GM19023 (cell line): ENCODE results near the gene GMPR2.
"Not testable (repeated sequence)": the region's sequence is repeated elsewhere in the genome, so short reads cannot be mapped to it uniquely, and the experiment has no call there.

ENCODE experiments used
- ATAC-seq: cut with Tn5 transposase; IDR thresholded peaks from one replicate; pipeline ENCODE4 v1.9.1; 2021; ENCODE audit warnings: mild to moderate bottlenecking, moderate library complexity; ENCODE audit not compliant: unreplicated experiment

Gene GMPR2

DNA sequence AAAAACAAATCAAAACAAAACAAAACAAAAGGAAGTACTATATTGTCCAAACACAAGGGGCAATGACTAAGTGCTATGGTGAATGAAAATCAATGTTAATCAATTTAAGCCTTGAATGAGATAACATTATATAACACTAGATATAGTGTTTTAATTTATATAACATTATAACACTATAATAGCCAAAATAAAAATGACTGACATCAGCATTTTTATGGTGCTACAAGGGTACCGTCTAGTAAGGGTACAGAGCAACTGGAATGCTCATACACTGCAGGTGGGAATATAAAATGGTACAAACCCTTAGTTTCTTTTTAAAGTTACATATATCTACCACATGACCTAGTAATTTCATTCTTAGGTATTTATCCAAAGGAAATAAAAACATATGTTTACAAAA, 6.3 kb upstream of the GMPR2 start:
- no peak for ATAC-seq

GRCh38 chr14:24228902-24229301, 3.8 kb upstream of the GMPR2 start:
- no peak for ATAC-seq

GRCh38 chr14:24231263-24232120, 1.2 kb upstream of the GMPR2 start:
- peak; percentile 3 for ATAC-seq

GRCh38 chr14:24232121-24232644, 546 bp upstream of the GMPR2 start, which contains the start of gene NEDD8:
TSS of gene NEDD8 (minus strand) at chr14:24232367. CDS start at chr14:24232267, 100 bp downstream.
- ATAC-seq, result peak; percentile 72

DNA sequence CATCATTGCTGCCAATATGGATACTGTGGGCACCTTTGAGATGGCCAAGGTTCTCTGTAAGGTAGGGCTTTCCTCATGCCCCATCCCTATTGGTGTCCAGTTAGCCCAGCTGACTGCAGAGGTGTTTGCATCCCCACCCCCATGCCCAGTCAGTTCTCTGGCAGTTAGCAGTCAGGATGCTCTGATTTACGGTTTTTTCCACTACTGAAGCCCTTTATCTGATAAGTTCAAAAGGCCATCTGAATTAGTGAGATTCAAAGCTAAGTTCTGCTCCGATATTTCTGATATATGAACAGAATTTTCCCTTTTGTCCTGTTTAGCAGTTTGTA, 773 bp downstream of the GMPR2 start:
- no peak for ATAC-seq

GRCh38 chr14:24234095-24235005, 1.6 kb downstream of the GMPR2 start:
- ATAC-seq, result no peak

GRCh38 chr14:24235804-24236688, 3.3 kb downstream of the GMPR2 start:
- ATAC-seq, result no peak

DNA sequence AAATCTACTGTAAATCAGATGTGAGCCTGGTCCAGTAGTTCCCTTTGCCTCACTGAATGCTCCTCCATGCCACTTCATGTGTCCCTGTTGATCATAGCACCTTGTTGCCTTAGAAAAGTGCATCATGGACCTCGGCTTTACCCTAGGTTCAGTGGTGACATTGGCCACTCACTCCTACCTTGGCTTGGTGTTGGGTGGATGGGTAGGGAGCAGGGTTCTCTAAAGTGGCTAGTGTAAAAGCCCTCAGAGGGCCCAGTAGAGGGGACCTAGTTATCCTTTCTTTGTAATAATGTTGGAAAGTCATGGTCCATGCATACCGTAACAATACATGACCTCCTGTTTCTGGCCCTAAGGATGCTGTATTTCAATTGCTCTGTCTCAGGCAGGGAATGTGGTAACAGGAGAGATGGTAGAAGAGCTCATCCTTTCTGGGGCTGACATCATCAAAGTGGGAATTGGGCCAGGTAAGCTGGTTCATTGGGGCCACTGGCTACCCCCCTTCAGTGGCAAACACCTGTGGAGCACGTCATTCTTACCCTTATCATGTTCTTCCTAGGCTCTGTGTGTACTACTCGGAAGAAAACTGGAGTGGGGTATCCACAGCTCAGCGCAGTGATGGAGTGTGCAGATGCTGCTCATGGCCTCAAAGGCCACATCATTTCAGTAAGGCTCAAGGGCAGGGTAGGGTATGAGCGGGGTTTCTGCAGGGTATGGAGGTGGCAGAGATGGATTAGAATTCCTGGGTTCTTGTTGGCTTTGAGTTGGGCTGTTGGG, 4.1 kb downstream of the GMPR2 start:
- ATAC-seq, result no peak

- ATAC-seq, result no peak
Observed at GRCh38 chr14:24237463-24237955, 4.8 kb downstream of the GMPR2 start.

DNA sequence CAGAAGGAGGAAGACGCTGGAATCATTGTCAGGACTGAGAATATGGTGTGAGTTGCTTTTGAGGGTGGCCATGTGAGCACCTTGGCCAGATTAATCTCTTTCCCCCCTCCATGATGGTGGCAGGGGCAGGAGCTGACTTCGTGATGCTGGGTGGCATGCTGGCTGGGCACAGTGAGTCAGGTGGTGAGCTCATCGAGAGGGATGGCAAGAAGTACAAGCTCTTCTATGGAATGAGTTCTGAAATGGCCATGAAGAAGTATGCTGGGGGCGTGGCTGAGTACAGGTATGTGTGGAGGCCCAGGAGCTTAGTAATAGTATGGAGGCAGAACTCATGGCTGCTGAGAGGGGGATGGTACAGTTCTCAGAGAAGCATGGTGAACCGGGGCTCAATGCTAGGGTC, 5.4 kb downstream of the GMPR2 start:
- no peak for ATAC-seq

- no peak for ATAC-seq
Observed at GRCh38 chr14:24238527-24239037, 5.9 kb downstream of the GMPR2 start.

GRCh38 chr14:24240110-24240918, 7.6 kb downstream of the GMPR2 start:
- no peak for ATAC-seq

DNA sequence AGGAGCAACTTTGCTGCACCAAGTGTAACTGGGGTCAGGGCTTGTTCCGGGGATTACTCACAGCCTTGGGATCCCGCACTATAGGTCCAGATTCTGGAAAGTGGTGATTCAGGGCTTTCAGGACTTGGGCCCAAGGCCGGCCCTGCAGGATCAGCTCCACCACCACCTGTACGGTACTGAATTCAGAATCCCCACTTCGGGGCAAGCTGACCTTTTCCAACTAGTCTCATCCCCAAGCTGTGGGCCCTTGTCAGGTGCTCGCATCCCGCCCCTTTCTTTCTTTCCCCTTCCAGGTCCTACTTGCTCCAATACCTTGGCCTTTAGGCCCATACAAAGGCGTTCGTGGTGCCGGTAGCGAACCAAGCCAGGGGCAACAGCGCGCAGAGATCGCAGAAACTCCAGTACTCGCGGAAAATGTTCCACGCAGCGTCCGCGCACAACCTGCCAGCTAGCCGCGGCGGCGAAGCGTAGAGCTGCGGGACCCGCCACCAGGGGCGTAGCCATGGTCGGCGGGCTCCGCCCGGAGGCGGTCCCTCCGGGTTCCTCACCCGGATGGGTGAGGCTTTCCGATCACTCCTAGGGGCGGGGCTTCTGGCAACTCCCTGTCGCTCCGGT, 9.2 kb downstream of the GMPR2 start:
- ATAC-seq, result peak; percentile 81

DNA sequence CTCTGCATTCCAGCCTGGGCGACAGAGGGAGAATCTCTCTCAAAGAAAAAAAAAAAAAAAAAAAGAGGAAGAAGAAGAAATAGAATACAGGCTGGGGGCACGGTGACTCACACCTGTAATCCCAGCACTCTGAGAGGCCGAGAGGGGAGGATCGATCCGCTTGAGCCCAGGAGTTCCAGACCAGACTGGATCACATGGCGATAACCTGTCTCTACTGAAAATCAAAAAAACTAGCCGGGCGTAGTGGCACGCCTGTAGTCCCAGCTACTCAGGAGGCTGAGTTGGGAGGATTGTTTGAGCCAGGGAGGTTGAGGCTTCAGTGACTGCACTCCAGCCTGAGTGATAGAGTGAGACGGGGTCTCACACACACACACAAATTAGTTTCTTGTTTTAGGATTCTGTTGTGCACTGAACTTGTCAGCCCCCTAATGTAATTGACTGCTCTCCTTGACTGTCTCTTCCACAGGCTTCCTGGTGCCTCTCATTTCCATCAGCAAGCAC, 10.7 kb downstream of the GMPR2 start:
- ATAC-seq, result no peak

GRCh38 chr14:24245350-24245749, 12.6 kb downstream of the GMPR2 start:
- ATAC-seq, result not testable (repeated sequence)

DNA sequence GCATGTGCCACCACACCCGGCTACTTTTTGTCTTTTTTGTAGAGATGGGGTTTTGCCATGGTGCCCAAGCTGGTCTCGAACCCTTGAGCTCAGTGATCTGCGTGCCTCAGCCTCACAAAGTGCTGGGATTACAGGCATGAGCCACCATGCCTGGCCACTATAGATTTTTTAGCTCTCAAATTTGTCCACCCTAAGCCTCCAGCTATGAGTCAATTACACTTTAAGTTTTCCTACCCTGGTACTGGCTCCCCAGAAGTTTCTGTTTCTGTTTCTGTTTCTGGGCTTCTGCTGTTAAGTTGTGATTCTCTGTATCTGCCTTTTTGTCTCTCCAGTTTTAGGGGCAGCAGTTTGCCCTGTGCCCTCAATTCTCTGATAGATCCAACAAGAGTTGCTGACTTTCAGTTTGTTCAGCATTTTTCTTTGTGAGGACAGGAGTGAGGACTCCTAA, 14.1 kb downstream of the GMPR2 start:
- ATAC-seq, result no peak

GRCh38 chr14:24247422-24247821, 14.7 kb downstream of the GMPR2 start:
- ATAC-seq, result no peak
